RWPE1 (cell line): ENCODE measurements around the gene TSPAN12.

Experiments used
- CTCF ChIA-PET: fragments of 350-600 bp; sonication (Branson Sonifier 250); formaldehyde crosslinking; extraction: SDS; loops from one replicate; lab custom pipeline; 2021; lab: Yijun Ruan, JAX
- POLR2A ChIA-PET: fragments of 400-600 bp; formaldehyde crosslinking; extraction: SDS; loops from one replicate; lab custom pipeline; 2020; ENCODE audit warnings: antibody characterized with exemption; ENCODE audit not compliant: low non-redundant PET; lab: Yijun Ruan, JAX
- DNase-seq: peaks from one replicate; pipeline ENCODE4 v3.0.0; 2012; ENCODE audit warnings: low spot score
- H3K27ac ChIP-seq: fragments of 450-650 bp; 2 replicates; pipeline ENCODE4 v1.5.1; 2017
- TF ChIP-seq, protein P1 (sequence below): fragments of 450-650 bp; conservative IDR thresholded peaks from 2 replicates; pipeline ENCODE4 v1.5.1; 2017; ENCODE audit warnings: low read depth, mild to moderate bottlenecking

TSPAN12 gene

DNA sequence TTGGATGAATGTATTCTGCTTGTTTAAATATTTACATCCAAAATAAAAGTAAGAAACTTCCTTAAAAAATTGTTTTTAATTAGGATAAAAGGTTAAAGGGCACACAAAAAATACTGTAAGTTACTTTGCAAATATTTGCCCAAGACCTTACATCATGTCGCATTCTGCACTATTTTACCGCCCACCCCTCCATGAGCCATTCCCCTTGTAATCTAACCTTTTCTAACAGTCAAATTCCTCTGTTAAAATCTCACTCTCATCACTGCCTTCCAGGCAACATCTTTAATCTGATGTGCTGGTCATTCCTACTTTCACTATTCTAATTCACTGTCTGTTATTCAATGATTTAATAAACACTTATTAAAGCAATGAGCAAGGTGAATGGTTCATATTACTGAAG, 23.2 kb downstream of the TSPAN12 start:
- POLR2A ChIA-PET: no interaction called here
- DNase-seq: no peak
- no peak overlapping the region for H3K27ac ChIP-seq
- CTCF ChIA-PET: no interaction called here
- TF ChIP-seq, protein P1, sequence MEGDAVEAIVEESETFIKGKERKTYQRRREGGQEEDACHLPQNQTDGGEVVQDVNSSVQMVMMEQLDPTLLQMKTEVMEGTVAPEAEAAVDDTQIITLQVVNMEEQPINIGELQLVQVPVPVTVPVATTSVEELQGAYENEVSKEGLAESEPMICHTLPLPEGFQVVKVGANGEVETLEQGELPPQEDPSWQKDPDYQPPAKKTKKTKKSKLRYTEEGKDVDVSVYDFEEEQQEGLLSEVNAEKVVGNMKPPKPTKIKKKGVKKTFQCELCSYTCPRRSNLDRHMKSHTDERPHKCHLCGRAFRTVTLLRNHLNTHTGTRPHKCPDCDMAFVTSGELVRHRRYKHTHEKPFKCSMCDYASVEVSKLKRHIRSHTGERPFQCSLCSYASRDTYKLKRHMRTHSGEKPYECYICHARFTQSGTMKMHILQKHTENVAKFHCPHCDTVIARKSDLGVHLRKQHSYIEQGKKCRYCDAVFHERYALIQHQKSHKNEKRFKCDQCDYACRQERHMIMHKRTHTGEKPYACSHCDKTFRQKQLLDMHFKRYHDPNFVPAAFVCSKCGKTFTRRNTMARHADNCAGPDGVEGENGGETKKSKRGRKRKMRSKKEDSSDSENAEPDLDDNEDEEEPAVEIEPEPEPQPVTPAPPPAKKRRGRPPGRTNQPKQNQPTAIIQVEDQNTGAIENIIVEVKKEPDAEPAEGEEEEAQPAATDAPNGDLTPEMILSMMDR: no peak

- ChIA-PET POLR2A (no interaction called here), CTCF (no interaction called here)
- DNase-seq: no peak
- H3K27ac ChIP-seq: no peak overlapping the region
- TF ChIP-seq, protein P1: no peak
These were observed 24.4 kb downstream of the TSPAN12 start for GRCh38 chr7:120833546-120833945.

- no peak for DNase-seq
- TF ChIP-seq, protein P1: no peak
- ChIA-PET CTCF (no interaction called here), POLR2A (no interaction called here)
- no peak overlapping the region for H3K27ac ChIP-seq
These were observed 25.1 kb downstream of the TSPAN12 start for GRCh38 chr7:120832803-120833202.

DNA sequence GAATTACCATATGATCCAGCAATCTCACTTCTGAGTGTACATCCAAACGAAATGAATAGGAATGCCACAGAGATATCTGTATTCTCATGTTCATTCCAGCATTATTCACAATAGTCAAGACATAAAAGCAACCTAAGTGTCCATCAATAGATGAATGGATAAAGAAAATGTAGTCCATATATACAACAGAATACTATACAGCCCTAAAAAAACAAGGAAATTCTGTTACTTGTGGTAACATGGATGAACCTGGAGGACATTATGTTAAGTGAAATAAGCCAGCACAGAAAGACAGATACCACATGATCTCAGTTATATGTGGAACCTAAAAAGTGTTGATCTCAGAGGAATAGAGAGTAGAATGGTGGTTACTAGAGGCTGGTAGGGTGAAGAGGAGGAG, 26.7 kb downstream of the TSPAN12 start:
- DNase-seq: no peak
- POLR2A ChIA-PET: no interaction called here
- CTCF ChIA-PET: no interaction called here
- no peak overlapping the region for H3K27ac ChIP-seq
- TF ChIP-seq, protein P1: no peak

DNA sequence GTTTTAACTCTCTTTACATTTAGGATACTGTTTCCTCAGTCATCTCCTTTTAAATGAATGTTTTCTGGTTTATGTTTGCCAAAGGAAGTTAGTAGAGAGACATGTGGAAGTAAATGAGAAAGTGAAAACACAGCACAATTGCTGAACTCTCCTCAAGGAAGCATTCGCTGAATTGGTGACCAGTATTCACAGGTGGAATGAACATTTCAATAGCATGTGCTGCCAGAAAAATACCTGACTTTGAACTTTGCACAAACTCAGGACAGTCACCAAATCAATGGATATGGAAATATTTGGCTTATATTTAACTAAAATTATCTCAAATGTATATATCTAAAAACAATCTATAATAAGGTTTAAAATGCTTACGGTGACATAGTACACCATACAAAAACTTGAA, 28.5 kb downstream of the TSPAN12 start:
- ChIA-PET CTCF (no interaction called here), POLR2A (no interaction called here)
- TF ChIP-seq, protein P1: no peak
- DNase-seq: no peak
- H3K27ac ChIP-seq: no peak overlapping the region

GRCh38 chr7:120828528-120828927, 29.4 kb downstream of the TSPAN12 start:
- TF ChIP-seq, protein P1: no peak
- CTCF ChIA-PET: no interaction called here
- DNase-seq: no peak
- no peak overlapping the region for H3K27ac ChIP-seq
- POLR2A ChIA-PET: no interaction called here
